Small intestine (tissue), 16 donors: ENCODE measurements around the gene STK32A. TPM values are rescaled to one million over a fixed set of nuclear protein-coding genes. Genes with fewer than 3 reads are reported as not detected.

Source experiments
- DNase-seq, 2 donors: peaks; one replicate each; pipeline versions ENCODE4 v3.0.0 to v3.0.0-alpha.2; 2013
- FAIRE-seq: peaks from 2 replicates; lab custom pipeline; 2012; peaks lifted over from hg19 to GRCh38; lab: Jason Lieb, UNC
- H3K27ac ChIP-seq, 3 donors: one replicate each; pipeline ENCODE4 v1.5.1; 2013; ENCODE audit warnings: low read length in 2 of 3, mild to moderate bottlenecking in 2 of 3, control low read depth in 1 of 3, inconsistent platforms in 1 of 3, low read depth in 1 of 3, moderate library complexity in 1 of 3
- H3K27me3 ChIP-seq, 3 donors: one replicate each; pipeline ENCODE4 v1.6.1; 2013; ENCODE audit warnings: low read length in 3 of 3, inconsistent platforms in 1 of 3; ENCODE audit not compliant: control insufficient read depth in 3 of 3, insufficient read depth in 3 of 3
- H3K36me3 ChIP-seq, 3 donors: one replicate each; pipeline ENCODE4 v1.6.1; 2013; ENCODE audit warnings: low read length in 3 of 3, inconsistent platforms in 1 of 3, low read depth in 1 of 3, mild to moderate bottlenecking in 1 of 3, moderate library complexity in 1 of 3; ENCODE audit not compliant: control insufficient read depth in 3 of 3, insufficient read depth in 2 of 3
- H3K4me1 ChIP-seq, 3 donors: one replicate each; pipeline ENCODE4 v1.6.1; 2013; ENCODE audit warnings: low read length in 2 of 3, inconsistent platforms in 1 of 3, low read depth in 1 of 3, mild to moderate bottlenecking in 1 of 3, moderate library complexity in 1 of 3; ENCODE audit not compliant: control insufficient read depth in 3 of 3, insufficient read depth in 2 of 3
- H3K4me3 ChIP-seq, 3 donors: one replicate each; pipeline ENCODE4 v1.5.1; 2013; ENCODE audit warnings: low read length in 3 of 3, control low read depth in 1 of 3, inconsistent platforms in 1 of 3, low read depth in 1 of 3, mild to moderate bottlenecking in 1 of 3, moderate library complexity in 1 of 3
- H3K9me3 ChIP-seq, 2 donors: one replicate each; pipeline ENCODE4 v1.6.1; 2013; ENCODE audit warnings: low read depth in 1 of 2, low read length in 1 of 2; ENCODE audit not compliant: control insufficient read depth in 2 of 2, insufficient read depth in 1 of 2
- WGBS, 3 donors: extraction: QIAGEN DNeasy Blood & Tissue Kit; methylation state at CpG; one replicate each; pipeline ENCODE4 v1.1.7; 2013; 5-methylcytosine and 5-hydroxymethylcytosine counted together
- long read RNA-seq, 10 donors: transcript quantifications; one replicate each; lab custom pipeline, GENCODE V29; 2026
- polyA plus RNA-seq, 4 donors: library from polyadenylated mRNA; stranded (reverse) in 3 of 4; unstranded in 1 of 4; fragments of 200-250 nt in 3 of 4; fragments of 120-200 nt in 1 of 4; gene quantifications; one replicate each; pipeline versions ENCODE4 v1.2.1 to v1.2.3, GENCODE V29; 2013
- donor health status: healthy with polysubstance abuse.
- donor health status: control.
- donor health status: control.
- donor health status: Bipolar disorder and iron deficiency.
- donor health status: healthy.

The STK32A gene
- polyA plus RNA-seq: under 1 TPM in 3 of 4 donors, not detected in 1; 0.27 to 0.92 (median 0.43) TPM
- long read RNA-seq, donor 1, partial matches to known transcripts: 0 of 1 reads
- long read RNA-seq, donor 1, other reads (novel, unspliced or antisense): 0 of 1 reads
- long read RNA-seq, donor 2: 0 reads
- long read RNA-seq, donor 3: 0 reads
- long read RNA-seq, donor 4: 0 reads
- long read RNA-seq, donor 5: 0 reads
- long read RNA-seq, donor 6, full-length matches to known transcripts: 2 of 2 reads
- long read RNA-seq, donor 6, partial matches to known transcripts: 0 of 2 reads
- long read RNA-seq, donor 6, other reads (novel, unspliced or antisense): 0 of 2 reads
- long read RNA-seq, donor 7: 0 reads
- long read RNA-seq, donor 8: 0 reads
- long read RNA-seq, donor 9: 0 reads
- long read RNA-seq, donor 10, full-length matches to known transcripts: 2 of 2 reads
- long read RNA-seq, donor 10, partial matches to known transcripts: 0 of 2 reads
- long read RNA-seq, donor 10, other reads (novel, unspliced or antisense): 0 of 2 reads

DNA sequence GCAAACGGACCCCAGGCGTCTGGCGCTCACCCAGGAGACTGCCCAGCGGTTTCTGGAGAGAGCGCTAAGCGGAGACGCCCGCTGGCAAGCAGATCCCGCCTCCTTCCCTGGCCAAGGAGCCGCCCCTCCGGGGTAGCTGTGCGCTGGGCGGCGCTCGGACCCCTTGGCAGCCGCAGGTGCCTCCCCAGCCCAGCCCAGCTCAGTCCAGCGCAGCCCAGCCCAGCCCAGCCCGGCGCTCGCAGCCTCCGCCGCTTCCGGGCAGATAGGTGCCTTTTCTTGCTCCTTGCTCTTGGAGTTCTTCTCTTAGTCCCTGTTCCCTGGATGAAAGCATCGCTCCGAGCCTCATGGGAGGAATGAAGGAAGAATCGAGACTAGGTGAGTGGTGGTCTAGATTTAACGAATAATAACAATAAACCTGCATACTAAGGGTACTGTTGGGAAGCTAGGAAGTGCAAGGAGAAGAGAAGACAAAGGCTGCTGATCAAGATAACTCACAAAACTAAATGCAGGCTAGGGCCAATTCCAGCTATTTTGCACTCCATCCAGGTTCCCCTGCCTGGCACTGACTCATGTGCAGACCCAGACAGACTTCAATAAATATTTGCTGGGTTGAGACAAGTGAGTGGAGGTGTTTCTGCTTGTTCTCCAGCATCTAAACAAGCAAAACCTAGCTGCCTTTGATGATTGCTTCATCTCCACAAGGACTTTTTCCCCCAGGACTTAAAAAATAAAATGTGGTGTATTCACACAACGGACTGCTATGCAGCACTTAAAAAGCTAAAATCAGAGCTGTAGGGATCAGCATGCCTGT lies at the start of gene STK32A:
TSS of gene STK32A (plus strand) at position 202 of the 811 bp plus-strand sequence. CDS start 4,609 bp downstream, outside the sequence.
- peak within 1 kb of the TSS in 2 of 3 donors; percentile 13 to 27 for H3K4me3 ChIP-seq

DNA sequence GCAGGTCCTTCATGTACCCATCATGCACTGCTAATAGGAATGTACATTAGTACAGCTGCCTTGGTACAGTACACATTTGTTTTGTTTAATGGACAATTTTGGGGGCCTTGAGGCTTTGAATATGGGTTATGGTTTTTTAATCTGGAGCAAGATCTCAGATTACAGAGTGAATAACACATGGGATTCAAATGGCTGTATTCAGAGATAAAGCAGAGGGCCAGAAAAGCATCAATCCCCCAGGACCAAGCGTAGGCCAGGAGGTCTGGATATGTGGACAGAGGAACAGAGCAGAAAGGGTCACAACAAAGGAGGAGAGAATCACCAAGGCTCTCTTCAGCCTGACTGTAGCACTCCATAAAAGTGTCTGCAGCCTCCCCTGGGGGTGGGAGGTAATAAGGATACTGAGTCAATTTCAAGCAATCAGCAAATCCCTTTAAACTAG lies 47.7 kb upstream of the STK32A start:
- no peak for FAIRE-seq
- Histone ChIP-seq H3K36me3 (no peaks in the 10 kb centered on the region), H3K4me3 (no peak overlapping the region), H3K9me3 (no peaks in the 10 kb centered on the region), H3K27me3 (peaks cover 0 to 2% (median 0%) of the 10 kb centered on the region in 3 donors), H3K27ac (no peak overlapping the region), H3K4me1 (no peaks in the 10 kb centered on the region)
- no peak for DNase-seq
- WGBS, 3 donors: 72 to 95% (median 79%) methylated on average over 1 of the region's 1 CpG

More for the DNA sequence above, at the start of gene STK32A:
- FAIRE-seq: no peak
- Histone ChIP-seq H3K4me1 (no peaks in the 10 kb centered on the region), H3K9me3 (no peaks in the 10 kb centered on the region), H3K27me3 (peaks cover 0 to 30% (median 9%) of the 10 kb centered on the region in 3 donors), H3K27ac (no peak within 1 kb of the TSS), H3K36me3 (no peaks in the 10 kb centered on the region)
- DNase-seq: peak; percentile 5 to 40
- WGBS, 3 donors: 5 to 9% (median 6%) methylated on average over 24 to 28 of the region's 28 CpGs

DNA sequence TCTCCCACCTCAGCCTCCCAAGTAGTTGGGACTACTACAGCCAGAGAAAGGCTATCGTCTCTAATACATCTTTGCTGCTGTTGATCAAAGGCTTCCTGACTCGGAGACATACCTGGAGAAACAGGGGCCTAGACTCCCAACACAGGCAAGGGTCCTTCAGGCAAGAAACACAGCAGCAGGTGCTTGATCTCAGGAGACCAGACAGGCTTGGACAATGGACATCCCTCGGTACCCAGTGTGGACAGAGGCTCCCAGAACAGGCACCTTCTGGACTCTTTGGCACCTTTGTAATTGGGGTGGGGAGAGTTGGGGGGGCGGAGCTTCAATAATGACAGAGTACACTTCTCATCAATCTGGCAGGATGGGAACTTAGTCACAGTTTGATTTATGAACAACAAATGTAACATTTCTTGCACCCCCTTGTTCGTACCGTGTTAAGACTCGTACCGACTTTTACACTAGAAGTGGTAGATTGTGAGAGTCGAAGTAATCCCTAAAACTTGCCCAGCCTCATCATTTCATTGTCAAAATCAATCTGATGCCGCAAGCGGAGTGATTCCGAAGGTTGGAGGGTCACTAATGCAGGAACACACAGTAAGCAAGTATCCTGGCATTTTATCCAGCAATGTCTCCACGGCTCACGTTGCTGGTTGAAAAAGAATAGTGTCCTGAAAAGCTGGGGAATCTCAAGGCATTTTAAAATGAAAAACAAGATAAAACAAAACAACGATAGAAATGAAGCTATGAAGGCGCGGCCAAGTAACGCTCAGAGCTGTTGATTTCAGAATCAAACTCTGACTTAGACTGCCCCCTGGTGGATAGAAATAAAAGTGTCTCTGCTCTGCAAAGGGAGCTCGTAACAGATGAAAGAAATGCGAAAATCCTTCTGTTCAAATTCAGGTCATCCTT lies 46.4 kb upstream of the STK32A start:
- peaks cover 0 to 2% (median 0%) of the 10 kb centered on the region in 3 donors for H3K27me3 ChIP-seq
- no peak for FAIRE-seq
- no peak overlapping the region for H3K4me3 ChIP-seq
- WGBS, 3 donors: 51% methylated on average over 20 of the region's 20 CpGs
- peak; percentile 76 to 79 for DNase-seq
- H3K36me3 ChIP-seq: no peaks in the 10 kb centered on the region
- no peaks in the 10 kb centered on the region for H3K4me1 ChIP-seq
- H3K27ac ChIP-seq: no peak overlapping the region
- no peaks in the 10 kb centered on the region for H3K9me3 ChIP-seq

DNA sequence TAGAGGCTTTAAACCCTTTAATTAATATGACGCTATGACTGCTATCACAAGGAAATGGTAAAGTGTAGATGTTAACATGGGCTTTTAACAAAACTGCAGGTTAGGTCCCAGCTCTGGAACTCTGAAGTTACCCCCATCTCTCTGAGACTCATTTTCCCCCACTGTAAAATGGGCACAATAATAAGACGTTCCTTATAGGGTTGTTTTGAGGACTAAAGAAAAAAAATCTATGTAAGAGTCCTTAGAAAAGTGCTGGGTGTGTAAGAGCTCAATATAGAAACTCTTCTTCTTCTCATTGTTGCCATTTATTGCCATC lies 45.8 kb upstream of the STK32A start:
- Histone ChIP-seq H3K4me3 (no peak overlapping the region), H3K9me3 (no peaks in the 10 kb centered on the region), H3K4me1 (no peaks in the 10 kb centered on the region), H3K27ac (no peak overlapping the region), H3K36me3 (no peaks in the 10 kb centered on the region), H3K27me3 (peaks cover 0 to 2% (median 0%) of the 10 kb centered on the region in 3 donors)
- WGBS, 3 donors: 5 to 18% (median 6%) methylated on average over 2 of the region's 2 CpGs
- FAIRE-seq (no peak), DNase-seq (no peak)

DNA sequence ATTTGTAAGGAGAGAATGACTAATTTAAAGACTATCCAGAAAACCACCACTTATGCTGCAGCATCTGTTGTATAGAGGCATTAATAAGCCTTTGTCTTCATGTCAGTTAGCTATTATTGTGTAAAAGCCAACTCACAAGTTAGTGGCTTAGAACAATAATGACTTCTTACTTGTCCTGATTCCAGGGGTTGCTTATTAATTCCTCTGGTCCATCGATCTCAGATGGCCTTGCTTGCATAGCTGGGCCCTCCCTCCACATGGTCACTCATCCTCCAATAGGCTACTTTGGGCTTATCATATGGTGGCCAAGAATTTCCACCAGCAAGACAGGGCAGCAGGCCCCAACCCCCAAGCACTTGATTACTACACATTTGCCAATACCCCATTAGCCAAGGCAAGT lies 44.5 kb upstream of the STK32A start:
- no peaks in the 10 kb centered on the region for H3K4me1 ChIP-seq
- FAIRE-seq: no peak

DNA sequence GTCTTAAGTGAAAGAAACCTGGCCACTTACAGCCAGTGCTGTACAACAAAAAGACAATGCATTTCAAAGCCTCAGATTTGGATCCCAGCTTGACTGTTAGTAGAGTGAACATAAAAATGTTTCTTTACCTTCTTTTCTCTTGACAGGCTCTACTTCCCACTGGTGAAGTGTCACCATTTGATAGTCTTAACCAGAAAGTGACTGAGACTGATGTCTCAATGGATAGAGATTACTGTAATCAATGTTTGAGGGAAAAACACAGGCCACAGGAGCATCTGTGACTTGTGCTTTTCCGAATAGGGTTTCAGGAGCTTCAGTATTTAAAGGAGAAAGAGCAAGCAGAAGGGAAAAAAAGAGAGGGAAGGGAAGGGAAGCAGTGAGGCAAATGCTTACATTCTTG lies 41.7 kb upstream of the STK32A start:
- Histone ChIP-seq H3K27me3 (no peaks in the 10 kb centered on the region), H3K4me3 (no peak overlapping the region), H3K9me3 (no peaks in the 10 kb centered on the region), H3K36me3 (no peaks in the 10 kb centered on the region), H3K27ac (no peak overlapping the region), H3K4me1 (no peaks in the 10 kb centered on the region)
- WGBS, 3 donors: 71 to 84% (median 81%) methylated on average over 1 of the region's 1 CpG
- DNase-seq (no peak), FAIRE-seq (no peak)

More for the DNA sequence above, 44.5 kb upstream of the STK32A start:
- Histone ChIP-seq H3K27me3 (peaks cover 0 to 2% (median 0%) of the 10 kb centered on the region in 3 donors), H3K9me3 (no peaks in the 10 kb centered on the region), H3K27ac (no peak overlapping the region), H3K36me3 (no peaks in the 10 kb centered on the region), H3K4me3 (no peak overlapping the region)
- 30 to 42% (median 33%) methylated on average over 1 of the region's 1 CpG for WGBS, 3 donors
- DNase-seq: no peak

DNA sequence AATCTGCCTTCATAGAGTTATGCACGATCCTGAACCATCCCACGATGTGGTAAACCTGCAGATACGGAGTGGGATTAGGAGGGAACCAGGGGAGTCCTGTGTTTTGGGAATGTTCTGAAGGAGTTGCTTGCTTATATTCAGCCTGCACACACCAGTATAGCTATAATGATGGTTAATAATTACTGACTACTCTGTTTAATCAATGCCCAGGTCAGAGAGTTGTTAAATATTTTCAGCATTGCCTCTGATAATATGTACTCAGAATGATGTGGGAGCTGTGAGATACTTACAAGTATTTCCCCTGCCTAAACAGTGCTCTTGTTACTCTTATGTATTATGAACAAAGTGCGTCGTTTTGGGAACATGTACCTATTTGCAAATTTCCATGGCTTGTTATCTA lies 34.8 kb upstream of the STK32A start:
- DNase-seq (peak; percentile 16 to 19), FAIRE-seq (no peak)
- Histone ChIP-seq H3K36me3 (no peaks in the 10 kb centered on the region), H3K27me3 (no peaks in the 10 kb centered on the region), H3K9me3 (no peaks in the 10 kb centered on the region), H3K27ac (no peak overlapping the region), H3K4me1 (no peaks in the 10 kb centered on the region), H3K4me3 (no peak overlapping the region)
- 13 to 64% (median 38%) methylated on average over 5 of the region's 5 CpGs for WGBS, 3 donors
